HCT116 (cell line): ENCODE measurements around the gene ORC5. TPM values are rescaled to one million over a fixed set of nuclear protein-coding genes. Genes with fewer than 3 reads are reported as not detected.

ENCODE experiments used
- ATAC-seq: fragments of 200-7000 bp; cut with Tn5 transposase; 2 replicates; pipeline ENCODE4 v1.9.1; 2020; ENCODE audit warnings: mild to moderate bottlenecking, moderate library complexity
- BruUV-seq: library from RNA; stranded (reverse); fragments of 400-500 nt; replicated peaks from 2 replicates; lab custom pipeline; 2021; lab: Mats Ljungman, UMichigan
- CTCF ChIA-PET: fragments of 300-600 bp; sonication (Branson Sonifier 250); formaldehyde crosslinking; loops from one replicate; lab custom pipeline; 2021; ENCODE audit warnings: antibody characterized with exemption; lab: Charles Lee
- POLR2A ChIA-PET: fragments of 300-600, 350-600 bp; sonication (Branson Sonifier 250); formaldehyde crosslinking; loops from one replicate; lab custom pipeline; 2021; ENCODE audit warnings: antibody characterized with exemption; lab: Charles Lee
- RAD21 ChIA-PET, 2 experiments: fragments of 300-600 bp; sonication (Branson Sonifier 250); formaldehyde crosslinking; loops; one replicate each; lab custom pipeline; 2023; ENCODE audit warnings: low total read pairs in 2 of 2; ENCODE audit not compliant: uncharacterized antibody in 2 of 2, unreplicated experiment in 2 of 2, low non-redundant PET in 1 of 2; lab: Charles Lee
- DNase-seq: peaks from one replicate; pipeline ENCODE4 v3.0.0-alpha.2; 2010; ENCODE audit warnings: low read depth, low spot score
- H2AFZ ChIP-seq: fragments of 200-600 bp; shearing (Covaris generic), sonication (generic); 2 replicates; pipeline ENCODE4 v1.6.1; 2017; ENCODE audit warnings: low read depth, mixed run types, mixed read lengths, antibody characterized with exemption, low read length; ENCODE audit not compliant: poor library complexity, severe bottlenecking
- H3K27ac ChIP-seq: 2 replicates; pipeline ENCODE4 v1.5.1; 2012; ENCODE audit warnings: low read depth, low read length
- H3K27me3 ChIP-seq: fragments of 200-600 bp; sonication (generic); 2 replicates; pipeline ENCODE4 v1.6.1; 2016; ENCODE audit warnings: mixed run types, low read length, mixed read lengths; ENCODE audit not compliant: insufficient read depth
- H3K36me3 ChIP-seq, 2 experiments: fragments of 200-500 bp in 1 of 2; fragments of 200-600 bp in 1 of 2; sonication (Bioruptor generic) in 1 of 2; sonication (generic) in 1 of 2; 2 replicates each; pipeline versions ENCODE4 v1.5.1 to v1.6.1; 2014 to 2016; ENCODE audit warnings: low read length in 2 of 2, inconsistent platforms in 1 of 2, mixed read lengths in 1 of 2, mixed run types in 1 of 2; ENCODE audit not compliant: insufficient read depth in 2 of 2, control insufficient read depth in 1 of 2
- H3K4me1 ChIP-seq, 2 experiments: fragments of 200-600 bp in 1 of 2; sonication (generic) in 1 of 2; 2 replicates each; pipeline versions ENCODE4 v1.5.1 to v1.6.1; 2012 to 2017; ENCODE audit warnings: low read length in 2 of 2, inconsistent platforms in 1 of 2, mild to moderate bottlenecking in 1 of 2, mixed read lengths in 1 of 2, mixed run types in 1 of 2, moderate library complexity in 1 of 2; ENCODE audit not compliant: insufficient read depth in 2 of 2, control insufficient read depth in 1 of 2
- H3K4me2 ChIP-seq: fragments of 200-600 bp; sonication (generic); 2 replicates; pipeline ENCODE4 v1.6.1; 2017; ENCODE audit warnings: mixed run types, low read length, mixed read lengths
- H3K4me3 ChIP-seq, 2 experiments: fragments of 200-600 bp in 1 of 2; sonication (generic) in 1 of 2; replicated peaks in 1 of 2; 2 replicates each; pipeline ENCODE4 v1.5.1; 2011 to 2016; ENCODE audit warnings: low read length in 2 of 2, control low read depth in 1 of 2, low read depth in 1 of 2, mild to moderate bottlenecking in 1 of 2, mixed read lengths in 1 of 2, mixed run types in 1 of 2
- H3K79me2 ChIP-seq: fragments of 200-600 bp; sonication (generic); 2 replicates; pipeline ENCODE4 v1.6.1; 2017; ENCODE audit warnings: mild to moderate bottlenecking, mixed run types, low read length, moderate library complexity, mixed read lengths; ENCODE audit not compliant: insufficient read depth
- H3K9ac ChIP-seq: fragments of 200-600 bp; sonication (generic); 2 replicates; pipeline ENCODE4 v1.6.1; 2016; ENCODE audit warnings: low read length, mixed read lengths
- H3K9me2 ChIP-seq: fragments of 200-600 bp; sonication (generic), shearing (Covaris generic); 2 replicates; pipeline ENCODE4 v1.6.1; 2017; ENCODE audit warnings: mixed run types, mild to moderate bottlenecking, moderate library complexity; ENCODE audit not compliant: insufficient read depth
- H3K9me3 ChIP-seq, 2 experiments: fragments of 200-500 bp in 1 of 2; fragments of 200-600 bp in 1 of 2; sonication (Bioruptor generic) in 1 of 2; sonication (generic) in 1 of 2; 2 replicates each; pipeline ENCODE4 v1.6.1; 2014 to 2017; ENCODE audit warnings: low read length in 2 of 2, mixed read lengths in 2 of 2, inconsistent platforms in 1 of 2, low read depth in 1 of 2, mild to moderate bottlenecking in 1 of 2, mixed run types in 1 of 2, moderate library complexity in 1 of 2; ENCODE audit not compliant: control insufficient read depth in 1 of 2, insufficient read depth in 1 of 2
- H4K20me1 ChIP-seq: fragments of 200-600 bp; sonication (generic), shearing (Covaris generic); 2 replicates; pipeline ENCODE4 v1.6.1; 2017; ENCODE audit warnings: mixed run types, mild to moderate bottlenecking, moderate library complexity; ENCODE audit not compliant: insufficient read depth
- ELF1 ChIP-seq: IDR thresholded peaks from 2 replicates; pipeline ENCODE4 v1.6.1; 2012; ENCODE audit warnings: low read depth, borderline replicate concordance
- JUND ChIP-seq: IDR thresholded peaks from 2 replicates; pipeline ENCODE4 v1.6.1; 2012
- REST ChIP-seq: IDR thresholded peaks from 2 replicates; pipeline ENCODE4 v1.6.1; 2012; ENCODE audit warnings: low read depth
- SIN3A ChIP-seq: IDR thresholded peaks from 2 replicates; pipeline ENCODE4 v1.6.1; 2012; ENCODE audit warnings: low read depth
- SRF ChIP-seq: IDR thresholded peaks from 2 replicates; pipeline ENCODE4 v1.6.1; 2012; ENCODE audit warnings: low read depth
- YY1 ChIP-seq: IDR thresholded peaks from 2 replicates; pipeline ENCODE4 v1.6.1; 2011; ENCODE audit warnings: low read length, low read depth, moderate library complexity, mild to moderate bottlenecking; ENCODE audit not compliant: insufficient replicate concordance; ENCODE audit errors: extremely low read depth
- ZFX ChIP-seq: fragments of 450-650 bp; IDR thresholded peaks from 2 replicates; pipeline ENCODE4 v1.6.1; 2017
- intact Hi-C: fragments of 100-400 bp; cut with micrococcal nuclease; formaldehyde crosslinking; loops from 2 replicates; pipeline ENCODE4 v1.10.0; 2022
- total RNA-seq: library from RNA; stranded (reverse); gene quantifications from one replicate; pipeline ENCODE4 v1.2.1, GENCODE V29; 2021; ENCODE audit not compliant: unreplicated experiment
- TF ChIP-seq, protein P1 (sequence below): IDR thresholded peaks from 2 replicates; pipeline ENCODE4 v1.6.1; 2012

ORC5 gene
- total RNA-seq, 1 experiment from 2014 or later, result 30.2 TPM

- TF ChIP-seq YY1, result no peak
- TF ChIP-seq, protein P1, sequence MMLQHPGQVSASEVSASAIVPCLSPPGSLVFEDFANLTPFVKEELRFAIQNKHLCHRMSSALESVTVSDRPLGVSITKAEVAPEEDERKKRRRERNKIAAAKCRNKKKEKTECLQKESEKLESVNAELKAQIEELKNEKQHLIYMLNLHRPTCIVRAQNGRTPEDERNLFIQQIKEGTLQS, result no peak
- no peak for TF ChIP-seq ELF1
- no peak for TF ChIP-seq ZFX
- TF ChIP-seq SIN3A, result no peak
- TF ChIP-seq JUND, result no peak
- no peak for TF ChIP-seq REST
- no peak for TF ChIP-seq SRF
These were observed 57.3 kb downstream of the ORC5 start (continued) for GRCh38 chr7:104150470-104150869.

DNA sequence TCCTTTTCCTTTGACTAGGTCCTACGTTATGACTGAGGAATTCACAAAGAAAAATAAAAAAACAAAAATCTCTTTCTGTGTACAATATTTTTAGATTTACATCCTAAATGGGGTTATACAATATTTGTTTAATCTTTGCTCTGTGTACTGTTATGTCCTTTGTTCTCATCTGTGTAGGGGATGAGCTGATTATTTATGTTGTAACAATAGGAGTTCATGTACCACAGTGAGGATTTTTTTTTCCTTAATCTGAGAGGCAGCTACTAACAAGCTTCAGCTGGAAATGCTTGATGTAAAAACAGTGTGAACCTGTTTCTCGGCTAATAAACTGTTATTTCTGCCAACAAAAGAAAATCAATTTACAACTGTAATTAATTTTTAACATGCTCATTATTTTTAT lies 58.0 kb downstream of the ORC5 start:
- Histone ChIP-seq H3K9me3 (no peaks in the 10 kb centered on the region), H3K9ac (no peak overlapping the region), H3K4me1 (no peaks in the 10 kb centered on the region), H3K4me3 (no peak overlapping the region), H3K36me3 (peaks cover 0 to 4% of the 10 kb centered on the region in 2 experiments; a peak in 2 of 4 replicates), H4K20me1 (peaks cover 2% of the 10 kb centered on the region; the same call in 1 of the 2 replicates), H2AFZ (no peak overlapping the region), H3K27ac (no peak overlapping the region), H3K79me2 (0 out of 2 replicates have a peak, but pooled peaks cover 2% of the 10 kb centered on the region), H3K4me2 (no peak overlapping the region), H3K27me3 (no peaks in the 10 kb centered on the region), H3K9me2 (no peaks in the 10 kb centered on the region)
- ChIA-PET CTCF (no interaction called here), RAD21 (no interaction called here), POLR2A (no interaction called here)
- DNase-seq (no peak), ATAC-seq (no peak)
- no TSS peak for BruUV-seq
- intact Hi-C loops, result no loop called here
- no peak for TF ChIP-seq ELF1
